B cell (primary cell): ENCODE results near the gene NR5A1. TPM values are rescaled to one million over a fixed set of nuclear protein-coding genes. Genes with fewer than 3 reads are reported as not detected.

Experiments
- ATAC-seq: fragments of 200-7000 bp; cut with Tn5 transposase; one replicate; pipeline ENCODE4 v1.10.0; 2021; ENCODE audit warnings: low read depth, mild to moderate bottlenecking, moderate number of reproducible peaks, moderate library complexity
- CTCF ChIA-PET: fragments of 350-600 bp; sonication (Branson Sonifier 250); formaldehyde crosslinking; loops from one replicate; lab custom pipeline; 2021; ENCODE audit warnings: antibody characterized with exemption, inconsistent platforms; lab: Charles Lee
- POLR2A ChIA-PET: fragments of 350-600 bp; sonication (Branson Sonifier 250); formaldehyde crosslinking; loops from one replicate; lab custom pipeline; 2021; ENCODE audit warnings: antibody characterized with exemption; lab: Charles Lee
- DNase-seq: peaks from one replicate; pipeline ENCODE4 v3.0.0; 2013
- H2AFZ ChIP-seq: 2 replicates; pipeline ENCODE4 v1.6.1; 2012; ENCODE audit warnings: mild to moderate bottlenecking, low read depth, low read length; ENCODE audit not compliant: insufficient read depth, poor library complexity, severe bottlenecking
- H3K27ac ChIP-seq, 2 donors: 1 replicate in 1 of 2; 2 replicates in 1 of 2; pipeline ENCODE4 v1.5.1; 2012 to 2013; ENCODE audit warnings: low read length in 2 of 2, mild to moderate bottlenecking in 2 of 2, moderate library complexity in 1 of 2
- H3K27me3 ChIP-seq, 4 experiments: fragments of 200-600 bp in 1 of 4; sonication (generic) in 1 of 4; replicated peaks in 1 of 4; 1 replicate in 2 of 4; 2 replicates in 2 of 4; pipeline versions ENCODE4 v1.6.1 to v1.7.0; 2013 to 2016; ENCODE audit warnings: low read length in 3 of 4, mild to moderate bottlenecking in 2 of 4, mixed read lengths in 1 of 4, moderate library complexity in 1 of 4; ENCODE audit not compliant: insufficient read depth in 4 of 4, control insufficient read depth in 3 of 4; ENCODE audit errors: control extremely low read depth in 1 of 4
- H3K36me3 ChIP-seq, 2 experiments: replicated peaks in 1 of 2; 1 replicate in 1 of 2; 2 replicates in 1 of 2; pipeline versions ENCODE4 v1.6.1 to v1.7.1; 2013; ENCODE audit warnings: low read length in 1 of 2; ENCODE audit not compliant: insufficient read depth in 2 of 2, control insufficient read depth in 1 of 2; ENCODE audit errors: control extremely low read depth in 1 of 2, extremely low read depth in 1 of 2
- H3K4me1 ChIP-seq, 2 donors: fragments of 200-600 bp in 1 of 2; sonication (generic) in 1 of 2; 1 replicate in 1 of 2; 2 replicates in 1 of 2; pipeline versions ENCODE4 v1.5.1 to v1.6.1; 2013 to 2017; ENCODE audit warnings: low read length in 2 of 2; ENCODE audit not compliant: control insufficient read depth in 2 of 2, insufficient read depth in 2 of 2
- H3K4me2 ChIP-seq: replicated peaks from 2 replicates; pipeline ENCODE3; 2012; ENCODE audit warnings: mild to moderate bottlenecking, low read depth, low read length; ENCODE audit not compliant: poor library complexity, severe bottlenecking
- H3K4me3 ChIP-seq, 5 experiments: fragments of 200-600 bp in 1 of 5; sonication (generic) in 1 of 5; 1 replicate in 3 of 5; 2 replicates in 2 of 5; pipeline versions ENCODE4 v1.5.1 to v1.7.0; 2011 to 2016; ENCODE audit warnings: low read length in 4 of 5, mild to moderate bottlenecking in 4 of 5, low read depth in 2 of 5, control low read depth in 1 of 5, moderate library complexity in 1 of 5; ENCODE audit not compliant: insufficient read depth in 1 of 5; ENCODE audit errors: control extremely low read depth in 1 of 5, extremely low read depth in 1 of 5
- H3K79me2 ChIP-seq: fragments of 200-600 bp; sonication (generic); one replicate; pipeline ENCODE4 v1.6.0; 2016; ENCODE audit warnings: low read length; ENCODE audit not compliant: control insufficient read depth, insufficient read depth
- H3K9ac ChIP-seq: fragments of 200-600 bp; sonication (generic); 2 replicates; pipeline ENCODE4 v1.6.1; 2017; ENCODE audit warnings: mild to moderate bottlenecking, low read length, moderate library complexity
- H3K9me3 ChIP-seq, 3 donors: one replicate each; pipeline versions ENCODE4 v1.6.1 to v1.7.1; 2013; ENCODE audit warnings: low read length in 2 of 3; ENCODE audit not compliant: control insufficient read depth in 2 of 3, insufficient read depth in 1 of 3; ENCODE audit errors: control extremely low read depth in 1 of 3
- H4K20me1 ChIP-seq: 2 replicates; pipeline ENCODE4 v1.6.0; 2012; ENCODE audit warnings: mild to moderate bottlenecking, low read length; ENCODE audit not compliant: insufficient read depth, control insufficient read depth, poor library complexity, severe bottlenecking
- H3K27ac Mint-ChIP-seq: one replicate; pipeline ENCODE4 v1.8.0; 2021; ENCODE audit warnings: mixed read lengths
- H3K27me3 Mint-ChIP-seq: one replicate; pipeline ENCODE4 v1.8.0; 2021; ENCODE audit warnings: mixed read lengths
- H3K4me1 Mint-ChIP-seq: one replicate; pipeline ENCODE4 v1.8.0; 2021; ENCODE audit warnings: mixed read lengths
- H3K4me3 Mint-ChIP-seq: one replicate; pipeline ENCODE4 v1.8.0; 2021; ENCODE audit warnings: mixed read lengths
- H3K9me3 Mint-ChIP-seq: one replicate; pipeline ENCODE4 v1.8.0; 2022; ENCODE audit warnings: mixed read lengths; ENCODE audit not compliant: insufficient read depth
- EZH2 ChIP-seq: IDR thresholded peaks from 2 replicates; pipeline ENCODE4 v1.6.1; 2012; ENCODE audit warnings: borderline replicate concordance, low read depth, mild to moderate bottlenecking, moderate library complexity, low read length; ENCODE audit not compliant: insufficient read depth, poor library complexity, severe bottlenecking
- WGBS: methylation state at CpG from one replicate; pipeline ENCODE4 v1.1.5; 2013; ENCODE audit warnings: missing lambda C conversion rate; ENCODE audit not compliant: insufficient coverage; 5-methylcytosine and 5-hydroxymethylcytosine counted together
- intact Hi-C: fragments of 100-400 bp; cut with micrococcal nuclease; formaldehyde crosslinking; loops from one replicate; pipeline ENCODE4 v1.10.0; 2022
- polyA plus RNA-seq: library from polyadenylated mRNA; depleted of rRNA; stranded (reverse); fragments of >200 nt; gene quantifications from 2 replicates; pipeline ENCODE4 v1.2.3, GENCODE V29; 2012
- total RNA-seq, 2 donors: library from RNA; stranded (reverse); fragments of 120-200 nt in 1 of 2; gene quantifications; 1 replicate in 1 of 2; 2 replicates in 1 of 2; pipeline versions ENCODE4 v1.2.3 to v1.2.4, GENCODE V29; 2013 to 2022
- TF ChIP-seq, protein P1 (sequence below): fragments of 200-600 bp; IDR thresholded peaks from one replicate; pipeline ENCODE4 v1.8.0; 2022; ENCODE audit warnings: antibody characterized with exemption, mild to moderate bottlenecking

NR5A1 gene
- total and polyA plus RNA-seq, 2 donors (not counting 1 experiment from before 2014, with no cell fraction given): not detected

DNA sequence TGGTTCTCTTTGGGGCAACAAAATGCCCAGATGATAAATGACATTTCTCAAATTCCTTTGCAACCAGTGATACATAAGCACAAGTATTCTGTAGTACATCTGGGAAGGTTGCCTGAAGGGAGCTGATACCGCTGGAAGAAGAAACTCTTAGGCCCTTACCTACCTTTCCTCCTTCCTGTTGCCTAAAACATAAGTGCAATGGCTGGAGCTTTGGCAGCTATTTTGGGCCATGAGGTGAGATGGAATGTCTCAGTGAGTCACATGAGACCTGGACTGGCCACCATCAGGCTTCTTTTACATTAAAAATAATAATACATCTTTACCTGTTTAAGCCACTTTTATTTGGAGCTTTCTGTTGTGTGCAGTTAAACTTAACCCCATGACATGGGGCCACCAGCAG, 68.1 kb downstream of the NR5A1 start:
- Histone ChIP-seq H3K9me3 (peaks cover 0 to 23% (median 7%) of the 10 kb centered on the region in 3 donors), H3K27me3 (peaks cover 0 to 10% (median 0%) of the 10 kb centered on the region in 4 experiments), H3K36me3 (no peaks in the 10 kb centered on the region), H3K9ac (no peak overlapping the region), H3K4me3 (no peak overlapping the region), H3K27ac (no peak overlapping the region), H4K20me1 (no peaks in the 10 kb centered on the region), H2AFZ (no peak overlapping the region), H3K4me1 (no peaks in the 10 kb centered on the region), H3K4me2 (no peak overlapping the region), H3K79me2 (no peaks in the 10 kb centered on the region)
- no peak overlapping the region for H3K27ac Mint-ChIP-seq
- DNase-seq (no peak), ATAC-seq (no peak)
- intact Hi-C loops: no loop called here
- peaks cover 31% of the 10 kb centered on the region for H3K27me3 Mint-ChIP-seq
- no peak for TF ChIP-seq EZH2
- TF ChIP-seq, protein P1, sequence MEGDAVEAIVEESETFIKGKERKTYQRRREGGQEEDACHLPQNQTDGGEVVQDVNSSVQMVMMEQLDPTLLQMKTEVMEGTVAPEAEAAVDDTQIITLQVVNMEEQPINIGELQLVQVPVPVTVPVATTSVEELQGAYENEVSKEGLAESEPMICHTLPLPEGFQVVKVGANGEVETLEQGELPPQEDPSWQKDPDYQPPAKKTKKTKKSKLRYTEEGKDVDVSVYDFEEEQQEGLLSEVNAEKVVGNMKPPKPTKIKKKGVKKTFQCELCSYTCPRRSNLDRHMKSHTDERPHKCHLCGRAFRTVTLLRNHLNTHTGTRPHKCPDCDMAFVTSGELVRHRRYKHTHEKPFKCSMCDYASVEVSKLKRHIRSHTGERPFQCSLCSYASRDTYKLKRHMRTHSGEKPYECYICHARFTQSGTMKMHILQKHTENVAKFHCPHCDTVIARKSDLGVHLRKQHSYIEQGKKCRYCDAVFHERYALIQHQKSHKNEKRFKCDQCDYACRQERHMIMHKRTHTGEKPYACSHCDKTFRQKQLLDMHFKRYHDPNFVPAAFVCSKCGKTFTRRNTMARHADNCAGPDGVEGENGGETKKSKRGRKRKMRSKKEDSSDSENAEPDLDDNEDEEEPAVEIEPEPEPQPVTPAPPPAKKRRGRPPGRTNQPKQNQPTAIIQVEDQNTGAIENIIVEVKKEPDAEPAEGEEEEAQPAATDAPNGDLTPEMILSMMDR: no peak
- peaks cover 3% of the 10 kb centered on the region for H3K9me3 Mint-ChIP-seq
- H3K4me1 Mint-ChIP-seq: no peaks in the 10 kb centered on the region
- ChIA-PET POLR2A (no interaction called here), CTCF (interaction anchor here (0.6 to 1.0 kb wide), 2 partner anchors 8 to 506 kb away, joined by 3 read pairs; no protein-coding TSS in a partner anchor)
- WGBS: no CpG with 5 or more reads among the region's 1 CpG
- H3K4me3 Mint-ChIP-seq: no peak overlapping the region

DNA sequence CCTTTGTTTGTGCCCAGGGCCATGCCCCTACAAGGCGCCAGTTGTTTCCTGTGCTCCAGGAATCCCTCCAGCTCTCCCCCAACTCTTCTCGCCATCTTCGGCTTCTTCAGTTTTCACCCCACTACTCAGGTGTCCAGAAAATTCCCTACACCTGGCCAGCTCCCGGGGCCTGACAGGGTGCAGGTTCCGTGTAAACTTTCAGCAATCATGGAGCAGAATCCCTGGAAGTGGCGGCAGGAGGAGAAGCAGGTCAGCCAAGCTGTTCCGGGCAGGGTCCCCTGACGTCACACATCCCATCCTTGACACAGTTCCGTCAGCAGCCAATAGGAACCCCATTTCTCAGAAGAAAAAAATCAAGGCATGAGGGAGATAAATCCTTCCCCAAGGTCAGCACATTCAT, 69.1 kb downstream of the NR5A1 start:
- no peak for DNase-seq
- ATAC-seq: no peak
- Histone ChIP-seq H3K9me3 (peaks cover 0 to 23% (median 7%) of the 10 kb centered on the region in 3 donors), H3K27ac (no peak overlapping the region), H3K36me3 (no peaks in the 10 kb centered on the region), H4K20me1 (no peaks in the 10 kb centered on the region), H3K79me2 (no peaks in the 10 kb centered on the region), H3K4me1 (no peaks in the 10 kb centered on the region), H3K27me3 (peaks cover 0 to 10% (median 0%) of the 10 kb centered on the region in 4 experiments), H2AFZ (no peak overlapping the region), H3K9ac (no peak overlapping the region), H3K4me3 (no peak overlapping the region), H3K4me2 (no peak overlapping the region)
- no peak for TF ChIP-seq EZH2
- TF ChIP-seq, protein P1: no peak
- Mint-ChIP-seq H3K4me3 (no peak overlapping the region), H3K9me3 (peaks cover 3% of the 10 kb centered on the region), H3K27me3 (peaks cover 24% of the 10 kb centered on the region), H3K4me1 (no peaks in the 10 kb centered on the region), H3K27ac (no peak overlapping the region)
- intact Hi-C loops: no loop called here
- ChIA-PET POLR2A (no interaction called here), CTCF (no interaction called here)
- 94% methylated on average over 9 of the region's 9 CpGs for WGBS
